Osteoblast (primary cell): ENCODE measurements around the gene KRT79. TPM values are rescaled to one million over a fixed set of nuclear protein-coding genes. Genes with fewer than 3 reads are reported as not detected.

Experiments used
- DNase-seq: peaks from one replicate; pipeline ENCODE4 v3.0.0; 2011; ENCODE audit warnings: low spot score, mixed read lengths; ENCODE audit not compliant: insufficient read length; ENCODE audit errors: missing footprints
- H2AFZ ChIP-seq: 2 replicates; pipeline ENCODE4 v1.6.0; 2011; ENCODE audit warnings: mild to moderate bottlenecking, low read length
- H3K27ac ChIP-seq: 2 replicates; pipeline ENCODE4 v1.5.1; 2011; ENCODE audit warnings: mild to moderate bottlenecking, low read depth, low read length, moderate library complexity
- H3K27me3 ChIP-seq: 2 replicates; pipeline ENCODE4 v1.6.0; 2012; ENCODE audit warnings: mild to moderate bottlenecking, control low read depth, inconsistent platforms, low read length, moderate library complexity; ENCODE audit not compliant: insufficient read depth
- H3K36me3 ChIP-seq: 2 replicates; pipeline ENCODE4 v1.5.1; 2011; ENCODE audit warnings: mild to moderate bottlenecking, low read length, control low read depth, moderate library complexity; ENCODE audit not compliant: insufficient read depth
- H3K4me1 ChIP-seq: 2 replicates; pipeline ENCODE4 v1.5.1; 2011; ENCODE audit warnings: mild to moderate bottlenecking, low read length, control low read depth, moderate library complexity; ENCODE audit not compliant: insufficient read depth
- H3K4me2 ChIP-seq: 2 replicates; pipeline ENCODE4 v1.6.0; 2011; ENCODE audit warnings: mild to moderate bottlenecking, low read length; ENCODE audit not compliant: insufficient read depth
- H3K4me3 ChIP-seq: fragments of 200-600 bp; sonication (generic); 3 replicates; pipeline ENCODE4 v1.5.1; 2012; ENCODE audit warnings: mild to moderate bottlenecking, low read length, inconsistent platforms; ENCODE audit not compliant: insufficient read depth
- H3K79me2 ChIP-seq: 2 replicates; pipeline ENCODE4 v1.6.0; 2012; ENCODE audit warnings: mild to moderate bottlenecking, low read length, control low read depth, inconsistent platforms; ENCODE audit not compliant: insufficient read depth
- H3K9me3 ChIP-seq: 2 replicates; pipeline ENCODE4 v1.5.1; 2011; ENCODE audit warnings: low read depth, low read length, control low read depth
- H4K20me1 ChIP-seq: 2 replicates; pipeline ENCODE4 v1.6.0; 2012; ENCODE audit warnings: mild to moderate bottlenecking, low read length, control low read depth; ENCODE audit not compliant: insufficient read depth
- CTCF ChIP-seq: IDR thresholded peaks from 2 replicates; pipeline ENCODE4 v1.5.1; 2011; ENCODE audit warnings: mild to moderate bottlenecking, low read depth, low read length, moderate library complexity; ENCODE audit errors: extremely low read depth
- total RNA-seq: library from RNA; depleted of rRNA; stranded (reverse); fragments of >200 nt; gene quantifications from 2 replicates; pipeline ENCODE4 v1.2.3, GENCODE V29; 2012

Gene KRT79
- total RNA-seq, 1 donor: not detected

GRCh38 chr12:52792185-52793029, 41.7 kb downstream of the KRT79 start:
- Histone ChIP-seq H3K4me1 (no peaks in the 10 kb centered on the region), H3K27me3 (peaks cover 46% of the 10 kb centered on the region), H3K27ac (no peak overlapping the region), H4K20me1 (no peaks in the 10 kb centered on the region), H2AFZ (no peak overlapping the region), H3K4me2 (no peak overlapping the region), H3K9me3 (no peaks in the 10 kb centered on the region), H3K79me2 (no peaks in the 10 kb centered on the region), H3K36me3 (no peaks in the 10 kb centered on the region), H3K4me3 (no peak overlapping the region)
- no peak for DNase-seq
- no peak for TF ChIP-seq CTCF

GRCh38 chr12:52791271-52792184, 42.6 kb downstream of the KRT79 start:
- H3K9me3 ChIP-seq: no peaks in the 10 kb centered on the region
- peaks cover 46% of the 10 kb centered on the region for H3K27me3 ChIP-seq
- H3K36me3 ChIP-seq: no peaks in the 10 kb centered on the region
- H3K4me1 ChIP-seq: no peaks in the 10 kb centered on the region
- H3K4me3 ChIP-seq: no peak overlapping the region
- H3K27ac ChIP-seq: no peak overlapping the region
- no peak overlapping the region for H2AFZ ChIP-seq
- DNase-seq: peak; percentile 51
- H3K79me2 ChIP-seq: no peaks in the 10 kb centered on the region
- TF ChIP-seq CTCF: no peak
- no peak overlapping the region for H3K4me2 ChIP-seq
- H4K20me1 ChIP-seq: no peaks in the 10 kb centered on the region

GRCh38 chr12:52790427-52791270, 43.5 kb downstream of the KRT79 start:
- H3K27me3 ChIP-seq: peaks cover 47% of the 10 kb centered on the region
- no peaks in the 10 kb centered on the region for H3K79me2 ChIP-seq
- no peak for TF ChIP-seq CTCF
- no peak overlapping the region for H3K4me3 ChIP-seq
- H3K36me3 ChIP-seq: no peaks in the 10 kb centered on the region
- H3K9me3 ChIP-seq: no peaks in the 10 kb centered on the region
- no peaks in the 10 kb centered on the region for H4K20me1 ChIP-seq
- H3K4me1 ChIP-seq: no peaks in the 10 kb centered on the region
- no peak overlapping the region for H2AFZ ChIP-seq
- no peak overlapping the region for H3K27ac ChIP-seq
- H3K4me2 ChIP-seq: no peak overlapping the region
- peak; percentile 88 for DNase-seq
